GM12874 (cell line): ENCODE measurements around the gene CSMD2.

ENCODE experiments used
- TF ChIP-seq, protein P1 (sequence below): IDR thresholded peaks from 2 replicates; pipeline ENCODE4 v1.5.1; 2011; ENCODE audit warnings: low read depth, mild to moderate bottlenecking, control low read depth, low read length, moderate library complexity; ENCODE audit not compliant: insufficient read depth

The CSMD2 gene

DNA sequence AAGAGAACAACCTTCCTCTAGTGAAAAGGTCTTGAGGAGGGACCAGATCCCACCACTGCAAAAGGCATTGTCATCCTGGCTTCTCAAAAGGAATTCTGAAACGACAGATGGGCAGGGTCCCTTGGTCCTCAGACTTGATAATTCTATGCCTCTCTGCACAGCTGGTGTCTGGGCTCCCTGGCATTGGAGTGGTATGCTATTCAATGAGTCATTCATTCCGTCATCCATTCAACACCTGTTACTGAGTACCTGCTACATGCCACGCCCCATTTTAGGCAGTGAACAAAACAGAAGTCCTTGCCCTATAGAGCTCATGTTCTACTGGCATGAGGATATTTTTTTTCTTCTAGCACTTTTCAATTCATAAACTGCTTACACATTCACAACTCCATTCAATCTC, 347.0 kb downstream of the CSMD2 start:
- TF ChIP-seq, protein P1, sequence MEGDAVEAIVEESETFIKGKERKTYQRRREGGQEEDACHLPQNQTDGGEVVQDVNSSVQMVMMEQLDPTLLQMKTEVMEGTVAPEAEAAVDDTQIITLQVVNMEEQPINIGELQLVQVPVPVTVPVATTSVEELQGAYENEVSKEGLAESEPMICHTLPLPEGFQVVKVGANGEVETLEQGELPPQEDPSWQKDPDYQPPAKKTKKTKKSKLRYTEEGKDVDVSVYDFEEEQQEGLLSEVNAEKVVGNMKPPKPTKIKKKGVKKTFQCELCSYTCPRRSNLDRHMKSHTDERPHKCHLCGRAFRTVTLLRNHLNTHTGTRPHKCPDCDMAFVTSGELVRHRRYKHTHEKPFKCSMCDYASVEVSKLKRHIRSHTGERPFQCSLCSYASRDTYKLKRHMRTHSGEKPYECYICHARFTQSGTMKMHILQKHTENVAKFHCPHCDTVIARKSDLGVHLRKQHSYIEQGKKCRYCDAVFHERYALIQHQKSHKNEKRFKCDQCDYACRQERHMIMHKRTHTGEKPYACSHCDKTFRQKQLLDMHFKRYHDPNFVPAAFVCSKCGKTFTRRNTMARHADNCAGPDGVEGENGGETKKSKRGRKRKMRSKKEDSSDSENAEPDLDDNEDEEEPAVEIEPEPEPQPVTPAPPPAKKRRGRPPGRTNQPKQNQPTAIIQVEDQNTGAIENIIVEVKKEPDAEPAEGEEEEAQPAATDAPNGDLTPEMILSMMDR = no peak

DNA sequence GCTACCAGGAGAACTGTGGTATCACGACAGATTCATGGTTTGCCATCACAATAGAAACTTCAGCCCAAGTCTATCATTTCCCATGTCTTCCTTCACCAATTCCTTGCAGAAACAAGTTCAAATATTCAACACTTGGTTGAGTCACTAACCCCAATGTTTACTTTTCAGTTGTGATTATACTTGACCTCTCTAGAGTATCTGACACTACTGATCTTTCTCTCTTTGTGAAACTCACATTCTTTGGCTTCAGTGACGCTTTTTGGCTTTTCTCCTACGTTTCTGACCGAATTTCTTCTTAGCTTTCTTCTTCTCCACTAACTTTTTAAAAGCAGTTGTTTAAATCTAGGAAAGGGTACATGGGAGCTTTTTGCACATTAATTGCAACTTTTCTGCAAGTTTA, 350.0 kb downstream of the CSMD2 start:
- TF ChIP-seq, protein P1 = no peak

DNA sequence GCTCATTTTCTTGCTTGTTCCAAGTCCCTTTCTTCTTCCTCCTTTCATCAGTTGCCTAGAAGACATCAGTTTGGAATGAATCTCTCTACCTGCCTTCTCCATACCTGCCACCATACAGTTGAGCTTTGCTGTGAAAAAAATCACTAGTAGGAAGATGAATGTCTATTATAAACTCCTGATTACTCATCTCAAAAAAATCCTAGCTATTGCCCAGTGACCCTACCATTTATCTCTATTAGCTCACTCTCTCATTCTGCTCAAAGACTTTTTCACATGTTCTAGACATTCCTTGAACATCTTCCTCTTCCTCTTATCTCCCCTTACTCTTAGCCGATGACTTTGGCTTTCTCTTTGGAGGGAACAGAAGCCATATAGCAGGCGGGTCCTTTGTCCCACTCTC, 350.9 kb downstream of the CSMD2 start:
- TF ChIP-seq, protein P1 = no peak

DNA sequence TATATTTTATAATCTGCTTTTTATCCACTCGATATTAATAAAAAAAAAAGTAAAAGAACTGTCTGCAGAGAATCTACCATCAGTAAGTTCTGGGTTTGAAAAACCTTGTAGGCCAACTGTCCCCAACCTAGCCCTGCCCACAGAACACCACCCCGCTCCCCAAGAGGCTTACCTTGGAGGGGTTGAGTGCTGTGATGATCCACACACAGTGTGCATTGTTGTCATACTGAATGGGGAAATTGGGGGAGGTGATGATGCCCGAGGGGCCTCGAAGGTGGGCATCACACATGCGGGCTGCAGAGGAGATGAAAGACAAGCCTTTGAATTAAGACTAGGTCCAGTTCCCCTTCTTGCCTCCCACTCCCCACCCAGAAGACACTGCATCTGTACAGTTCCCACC, 354.5 kb downstream of the CSMD2 start:
- TF ChIP-seq, protein P1 = no peak

DNA sequence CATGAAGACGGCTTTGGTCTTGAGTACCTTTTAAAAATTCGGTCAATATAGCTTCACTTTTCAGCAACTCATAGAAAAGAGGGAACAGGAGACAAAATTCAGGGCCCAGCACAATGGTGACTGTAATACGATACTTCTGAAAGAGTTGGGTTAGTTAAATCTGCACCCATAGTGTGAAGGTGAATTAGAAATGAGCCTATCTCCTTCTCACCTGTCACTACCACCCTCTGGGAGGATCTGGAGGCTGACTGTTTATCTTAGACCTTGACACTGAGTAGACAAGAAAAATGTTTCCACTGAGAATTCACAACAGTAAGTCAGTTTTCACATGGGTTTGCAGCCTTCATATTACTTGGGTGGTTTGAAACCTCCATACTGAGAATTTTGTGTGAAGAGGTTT, 359.0 kb downstream of the CSMD2 start:
- TF ChIP-seq, protein P1 = no peak

DNA sequence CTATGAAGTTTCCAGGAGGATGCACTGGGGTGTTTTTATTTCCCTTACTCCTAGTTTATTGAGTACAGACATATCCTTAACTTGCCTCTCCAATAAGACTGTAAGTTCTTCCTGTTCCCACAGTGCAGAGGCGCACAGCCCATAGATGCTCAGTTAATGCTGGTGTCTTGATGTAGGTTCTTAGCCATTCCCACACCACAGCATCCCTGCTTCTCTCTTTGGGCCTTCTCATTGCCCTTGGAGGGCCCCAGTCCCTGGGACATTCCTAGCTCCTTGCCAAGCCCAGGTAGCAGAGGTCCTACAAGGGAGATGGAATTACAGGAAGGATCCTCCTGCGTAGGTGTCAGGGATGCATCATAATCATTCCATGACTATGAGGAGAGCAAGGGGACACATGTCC, 362.8 kb downstream of the CSMD2 start:
- TF ChIP-seq, protein P1 = no peak

DNA sequence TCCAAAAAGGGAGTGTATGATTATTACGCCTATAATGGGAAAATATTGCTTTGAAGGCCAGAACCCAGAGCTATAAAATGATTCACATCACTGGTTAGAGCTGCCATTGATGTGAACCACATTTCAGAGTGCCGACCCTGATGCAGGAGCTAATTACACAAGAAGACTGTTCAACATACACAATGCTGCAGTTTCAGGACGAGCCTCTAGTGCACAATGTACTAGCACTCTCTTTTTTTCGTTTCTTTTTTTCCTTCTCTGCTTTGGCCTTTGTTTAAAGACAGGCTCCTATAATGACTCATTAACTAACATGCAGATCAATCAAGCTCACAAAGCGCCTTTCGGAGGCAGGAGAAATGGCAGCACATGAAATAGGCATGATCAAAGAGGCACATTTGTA, 367.2 kb downstream of the CSMD2 start:
- TF ChIP-seq, protein P1 = no peak

DNA sequence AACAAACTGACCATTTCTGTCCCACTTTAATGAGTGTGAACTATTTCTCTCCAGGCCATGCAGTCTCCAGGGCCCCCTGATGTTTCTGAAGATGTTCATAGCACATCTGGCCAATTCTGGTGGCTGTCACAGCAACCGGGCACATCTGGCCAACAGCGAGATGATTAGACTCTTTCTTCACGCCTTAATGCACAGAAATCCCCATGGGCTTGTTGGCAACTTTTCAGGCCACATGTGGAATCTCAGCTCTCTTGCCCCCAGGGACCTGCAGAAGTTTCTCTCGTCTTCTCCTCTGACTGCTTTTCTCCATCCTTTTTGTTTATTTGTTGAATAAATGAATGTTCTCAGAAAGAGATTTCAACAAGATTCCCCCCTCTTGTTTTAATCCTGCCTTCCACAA, 372.4 kb downstream of the CSMD2 start:
- TF ChIP-seq, protein P1 = no peak
